Measurements from ENCODE around the gene RASAL3.
A peak's percentile ranks its signal among the peaks of the same experiment; 100 is the strongest.

RASAL3 gene

DNA sequence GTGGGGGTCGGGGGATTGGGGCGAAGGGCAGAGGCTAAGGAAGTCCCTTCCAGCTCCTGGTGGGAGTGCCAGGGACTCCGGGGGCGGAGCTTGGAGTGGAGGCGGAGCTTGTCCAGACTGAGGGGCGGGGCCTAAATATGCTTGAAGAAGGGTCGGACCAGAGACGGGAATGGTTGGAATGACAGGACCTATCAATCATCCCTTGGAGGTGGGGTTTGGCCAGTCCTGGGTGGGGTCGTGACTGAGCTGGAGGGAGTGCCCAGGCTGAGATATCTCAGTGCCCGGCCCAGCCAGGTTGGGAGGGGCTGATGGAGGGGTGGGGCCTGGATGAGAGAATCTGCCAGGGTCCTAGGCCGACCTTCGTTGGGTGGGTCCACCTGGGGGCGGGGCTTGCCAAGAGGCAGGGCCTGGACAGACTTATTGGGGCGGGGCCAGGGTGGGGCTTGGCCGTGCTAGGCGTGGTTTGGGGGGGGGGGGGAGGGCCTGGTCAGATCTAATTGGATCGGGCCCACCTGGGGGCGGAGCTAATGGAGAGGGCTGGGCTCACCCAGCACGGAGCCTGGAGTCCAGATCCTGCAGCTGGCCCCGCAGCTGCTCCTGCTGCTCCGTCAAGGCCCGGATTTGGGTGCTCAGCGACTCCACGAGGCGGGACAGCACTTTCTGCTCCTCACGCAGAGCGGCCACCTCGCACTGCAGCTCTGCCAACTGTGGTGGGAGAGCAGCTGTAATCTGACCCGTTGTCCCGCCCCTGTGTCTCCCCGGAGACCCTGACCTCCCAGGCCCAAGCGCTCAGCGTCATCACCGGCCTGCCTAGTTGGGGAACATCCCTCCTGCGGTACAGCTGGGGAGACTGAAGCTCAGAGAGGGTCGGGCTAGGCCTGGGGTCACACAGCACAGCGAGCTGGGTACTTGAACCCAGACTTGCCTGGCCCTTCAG lies 12.0 kb downstream of the RASAL3 start:
- no peak for TF ChIP-seq EZH2phosphoT487 (IDR thresholded peaks at IDR 0.05; ENCODE audit: low read depth)
- TF ChIP-seq, protein P1, sequence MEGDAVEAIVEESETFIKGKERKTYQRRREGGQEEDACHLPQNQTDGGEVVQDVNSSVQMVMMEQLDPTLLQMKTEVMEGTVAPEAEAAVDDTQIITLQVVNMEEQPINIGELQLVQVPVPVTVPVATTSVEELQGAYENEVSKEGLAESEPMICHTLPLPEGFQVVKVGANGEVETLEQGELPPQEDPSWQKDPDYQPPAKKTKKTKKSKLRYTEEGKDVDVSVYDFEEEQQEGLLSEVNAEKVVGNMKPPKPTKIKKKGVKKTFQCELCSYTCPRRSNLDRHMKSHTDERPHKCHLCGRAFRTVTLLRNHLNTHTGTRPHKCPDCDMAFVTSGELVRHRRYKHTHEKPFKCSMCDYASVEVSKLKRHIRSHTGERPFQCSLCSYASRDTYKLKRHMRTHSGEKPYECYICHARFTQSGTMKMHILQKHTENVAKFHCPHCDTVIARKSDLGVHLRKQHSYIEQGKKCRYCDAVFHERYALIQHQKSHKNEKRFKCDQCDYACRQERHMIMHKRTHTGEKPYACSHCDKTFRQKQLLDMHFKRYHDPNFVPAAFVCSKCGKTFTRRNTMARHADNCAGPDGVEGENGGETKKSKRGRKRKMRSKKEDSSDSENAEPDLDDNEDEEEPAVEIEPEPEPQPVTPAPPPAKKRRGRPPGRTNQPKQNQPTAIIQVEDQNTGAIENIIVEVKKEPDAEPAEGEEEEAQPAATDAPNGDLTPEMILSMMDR (IDR thresholded peaks at IDR 0.05; ENCODE audit: low read depth, low read length), result no peak
- no peak overlapping the region for H3K9ac ChIP-seq (ENCODE audit: low read length)
- H3K4me2 ChIP-seq (ENCODE audit: low read length), result no peak overlapping the region
- peaks cover 34% of the 10 kb centered on the region for H3K36me3 ChIP-seq (replicated peaks; ENCODE audit: low read depth, low read length)
- H4K20me1 ChIP-seq (ENCODE audit: insufficient read depth, low read length), result no peaks in the 10 kb centered on the region
- no peak overlapping the region for H3K27ac ChIP-seq (ENCODE audit: low read length)
- H3K79me2 ChIP-seq (ENCODE audit: low read length), result no peaks in the 10 kb centered on the region
- H3K4me1 ChIP-seq (ENCODE audit: low read length), result peaks cover 8% of the 10 kb centered on the region
- no peak overlapping the region for H3K4me3 ChIP-seq (ENCODE audit: low read length)
- H2AFZ ChIP-seq (ENCODE audit: low read depth, low read length), result no peak overlapping the region
- no peaks in the 10 kb centered on the region for H3K9me3 ChIP-seq (ENCODE audit: insufficient read depth, low read length)
- H3K27me3 ChIP-seq (ENCODE audit: low read depth, low read length), result no peaks in the 10 kb centered on the region

GRCh38 chr19:15450528-15450890 lies 13.8 kb downstream of the RASAL3 start:
- H3K36me3 ChIP-seq (replicated peaks; ENCODE audit: low read depth, low read length), result peaks cover 20% of the 10 kb centered on the region
- no peak overlapping the region for H3K9ac ChIP-seq (ENCODE audit: low read length)
- H3K27ac ChIP-seq (ENCODE audit: low read length), result no peak overlapping the region
- no peaks in the 10 kb centered on the region for H3K9me3 ChIP-seq (ENCODE audit: insufficient read depth, low read length)
- H3K27me3 ChIP-seq (ENCODE audit: low read depth, low read length), result no peaks in the 10 kb centered on the region
- H2AFZ ChIP-seq (ENCODE audit: low read depth, low read length), result no peak overlapping the region
- peaks cover 16% of the 10 kb centered on the region for H3K4me1 ChIP-seq (ENCODE audit: low read length)
- H4K20me1 ChIP-seq (ENCODE audit: insufficient read depth, low read length), result no peaks in the 10 kb centered on the region
- peak overlapping the region; percentile 59; the same call in 1 of the 2 replicates for H3K4me2 ChIP-seq (ENCODE audit: low read length)
- TF ChIP-seq, protein P1 (IDR thresholded peaks at IDR 0.05; ENCODE audit: low read depth, low read length), result no peak
- TF ChIP-seq EZH2phosphoT487 (IDR thresholded peaks at IDR 0.05; ENCODE audit: low read depth), result no peak
- no peaks in the 10 kb centered on the region for H3K79me2 ChIP-seq (ENCODE audit: low read length)
- no peak overlapping the region for H3K4me3 ChIP-seq (ENCODE audit: low read length)

DNA sequence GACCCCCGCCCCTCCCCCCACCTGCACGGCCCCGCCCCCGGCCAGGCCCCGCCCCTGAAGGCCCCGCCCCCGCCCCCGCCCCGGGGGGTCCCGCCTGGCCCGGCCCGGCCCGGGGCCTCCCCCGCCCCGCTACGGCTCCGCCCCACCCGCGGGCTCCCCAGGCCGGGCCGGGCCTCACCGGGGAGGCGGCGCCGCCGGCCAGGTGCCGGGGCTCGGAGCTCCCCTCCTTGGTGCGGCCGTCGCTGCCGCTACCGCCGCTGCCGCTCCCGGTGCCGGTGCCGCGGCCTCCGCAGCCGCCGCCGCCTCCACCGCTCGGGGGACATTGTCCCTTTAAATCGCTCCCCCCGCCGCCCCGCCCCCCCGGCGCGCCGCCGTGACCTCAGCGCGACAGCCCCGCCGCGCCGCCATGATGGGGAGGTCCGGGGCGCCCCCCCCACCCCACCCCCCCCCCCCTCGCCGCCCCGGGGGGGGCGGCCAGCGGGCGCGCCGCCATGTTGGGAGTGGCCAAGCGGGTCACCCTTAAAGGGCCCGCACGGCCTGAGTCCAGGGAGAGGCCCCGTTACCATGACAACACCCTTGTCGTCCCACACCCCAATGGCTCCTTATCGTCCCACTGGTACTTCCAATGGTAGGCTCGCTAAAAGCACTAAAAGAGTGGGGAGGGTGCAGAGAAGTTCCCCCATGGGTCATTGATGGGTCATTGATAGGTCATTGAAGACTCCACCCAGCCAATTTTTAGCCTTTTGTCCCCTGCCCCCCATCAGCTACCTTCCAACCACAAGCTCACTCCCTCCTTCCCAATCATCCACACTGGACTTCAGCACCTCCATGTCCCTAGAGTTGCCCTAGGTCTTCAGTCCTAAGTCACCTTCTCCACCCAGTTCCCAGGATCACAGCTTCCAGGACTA lies 14.5 kb downstream of the RASAL3 start, which contains the start of gene WIZ:
Gene WIZ, minus strand, starts transcription at position 337 of the 908 bp plus-strand sequence. CDS start 1,649 bp downstream, outside the sequence.
- H3K4me3 ChIP-seq (ENCODE audit: low read length), result peak within 1 kb of the TSS; percentile 82
- H3K4me1 ChIP-seq (ENCODE audit: low read length), result peaks cover 16% of the 10 kb centered on the region
- peak within 1 kb of the TSS; percentile 73 for H3K4me2 ChIP-seq (ENCODE audit: low read length)
- H3K79me2 ChIP-seq (ENCODE audit: low read length), result no peaks in the 10 kb centered on the region
- no peaks in the 10 kb centered on the region for H4K20me1 ChIP-seq (ENCODE audit: insufficient read depth, low read length)
- peaks cover 15% of the 10 kb centered on the region for H3K36me3 ChIP-seq (replicated peaks; ENCODE audit: low read depth, low read length)
- peak within 1 kb of the TSS; percentile 67 for H3K9ac ChIP-seq (ENCODE audit: low read length)
- H3K27ac ChIP-seq (ENCODE audit: low read length), result no peak within 1 kb of the TSS
- H2AFZ ChIP-seq (ENCODE audit: low read depth, low read length), result peak within 1 kb of the TSS; percentile 87
- no peaks in the 10 kb centered on the region for H3K9me3 ChIP-seq (ENCODE audit: insufficient read depth, low read length)
- TF ChIP-seq, protein P1 (IDR thresholded peaks at IDR 0.05; ENCODE audit: low read depth, low read length), result no peak
- no peak for TF ChIP-seq EZH2phosphoT487 (IDR thresholded peaks at IDR 0.05; ENCODE audit: low read depth)
- H3K27me3 ChIP-seq (ENCODE audit: low read depth, low read length), result no peaks in the 10 kb centered on the region
